ENCODE results near the gene USP8.
"Not testable (repeated sequence)": the region's sequence is repeated elsewhere in the genome, so short reads cannot be mapped to it uniquely, and the experiment has no call there.

USP8 gene

GRCh38 chr15:50484781-50485180 lies 60.6 kb downstream of the USP8 start:
- no peak for TF ChIP-seq CTCF (IDR thresholded peaks at IDR 0.05; ENCODE audit: low read depth, low read length, missing control alignments)
- H3K4me3 ChIP-seq (ENCODE audit: low read depth, low read length): no peak overlapping the region
- DNase-seq (ENCODE audit: low read depth): peak; percentile 34

- no peak for DNase-seq (ENCODE audit: low read depth)
- no peak for TF ChIP-seq CTCF (IDR thresholded peaks at IDR 0.05; ENCODE audit: low read depth, low read length, missing control alignments)
- H3K4me3 ChIP-seq (ENCODE audit: low read depth, low read length): no peak overlapping the region
These were observed 61.2 kb downstream of the USP8 start for GRCh38 chr15:50485389-50485788.

GRCh38 chr15:50487287-50487686 lies 63.1 kb downstream of the USP8 start:
- no peak for TF ChIP-seq CTCF (IDR thresholded peaks at IDR 0.05; ENCODE audit: low read depth, low read length, missing control alignments)
- peak; percentile 7 for DNase-seq (ENCODE audit: low read depth)
- no peak overlapping the region for H3K4me3 ChIP-seq (ENCODE audit: low read depth, low read length)

- TF ChIP-seq CTCF (IDR thresholded peaks at IDR 0.05; ENCODE audit: low read depth, low read length, missing control alignments): no peak
- no peak overlapping the region for H3K4me3 ChIP-seq (ENCODE audit: low read depth, low read length)
- no peak for DNase-seq (ENCODE audit: low read depth)
These were observed 69.4 kb downstream of the USP8 start for GRCh38 chr15:50493625-50494024.

- not testable (repeated sequence) for DNase-seq (ENCODE audit: low read depth); H3K4me3 ChIP-seq (ENCODE audit: low read depth, low read length)
These were observed 70.3 kb downstream of the USP8 start for GRCh38 chr15:50494547-50494946.

GRCh38 chr15:50496692-50497091 lies 72.5 kb downstream of the USP8 start:
- H3K4me3 ChIP-seq (ENCODE audit: low read depth, low read length): no peak overlapping the region
- no peak for DNase-seq (ENCODE audit: low read depth)
- TF ChIP-seq CTCF (IDR thresholded peaks at IDR 0.05; ENCODE audit: low read depth, low read length, missing control alignments): no peak

- no peak for TF ChIP-seq CTCF (IDR thresholded peaks at IDR 0.05; ENCODE audit: low read depth, low read length, missing control alignments)
- no peak overlapping the region for H3K4me3 ChIP-seq (ENCODE audit: low read depth, low read length)
- no peak for DNase-seq (ENCODE audit: low read depth)
These were observed 76.1 kb downstream of the USP8 start for GRCh38 chr15:50500352-50500751.

- H3K4me3 ChIP-seq (ENCODE audit: low read depth, low read length): no peak overlapping the region
- DNase-seq (ENCODE audit: low read depth): no peak
- TF ChIP-seq CTCF (IDR thresholded peaks at IDR 0.05; ENCODE audit: low read depth, low read length, missing control alignments): no peak
These were observed 77.6 kb downstream of the USP8 start for GRCh38 chr15:50501815-50502214.
